Measurements from ENCODE around the gene APMAP.

The APMAP gene

DNA sequence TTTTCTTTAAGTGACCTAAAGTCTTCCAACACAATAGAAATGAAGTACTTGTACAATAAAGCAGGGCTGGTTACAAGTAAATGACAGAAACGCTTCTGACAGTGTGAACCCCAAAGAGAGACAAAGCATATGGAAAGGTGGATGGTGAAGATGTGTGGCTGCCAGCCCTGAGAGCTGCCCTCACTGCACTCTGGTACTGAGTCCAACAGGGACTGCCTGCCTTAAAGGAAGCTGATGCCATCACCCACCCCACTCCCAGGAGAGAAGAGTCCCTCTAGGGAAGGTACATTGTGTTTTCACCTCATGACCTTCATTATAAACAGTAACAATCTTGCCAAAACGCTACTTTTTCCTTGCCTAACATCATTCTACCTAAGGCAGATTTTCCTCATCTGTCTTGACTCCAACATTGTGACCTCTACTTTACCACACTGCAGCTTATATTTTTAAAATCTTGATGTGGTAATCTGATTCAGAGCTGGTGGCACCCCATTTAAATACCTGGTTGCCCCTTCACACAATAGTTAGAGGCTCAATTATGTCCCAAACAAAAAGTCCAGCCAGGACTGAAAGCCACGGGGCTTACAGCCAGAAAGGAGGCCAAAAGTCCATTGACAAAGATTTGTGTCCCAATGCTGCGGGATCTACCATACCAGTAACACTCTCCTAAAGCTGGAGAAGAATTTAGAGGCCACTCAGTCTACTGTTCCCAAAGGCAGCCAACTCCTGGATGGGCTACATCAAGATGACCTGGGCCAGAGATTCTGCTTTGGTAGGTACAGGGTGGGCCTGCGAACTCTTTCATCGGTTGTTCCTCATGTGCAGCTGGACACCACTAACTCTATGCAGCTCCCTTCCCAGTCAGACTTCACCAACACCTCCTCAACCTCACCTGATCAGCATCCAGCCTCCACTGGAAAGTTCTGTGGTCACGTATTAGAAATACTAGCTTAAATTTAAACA, 4.4 kb downstream of the APMAP start:
- DNase-seq (ENCODE audit: low read depth) = no peak

DNA sequence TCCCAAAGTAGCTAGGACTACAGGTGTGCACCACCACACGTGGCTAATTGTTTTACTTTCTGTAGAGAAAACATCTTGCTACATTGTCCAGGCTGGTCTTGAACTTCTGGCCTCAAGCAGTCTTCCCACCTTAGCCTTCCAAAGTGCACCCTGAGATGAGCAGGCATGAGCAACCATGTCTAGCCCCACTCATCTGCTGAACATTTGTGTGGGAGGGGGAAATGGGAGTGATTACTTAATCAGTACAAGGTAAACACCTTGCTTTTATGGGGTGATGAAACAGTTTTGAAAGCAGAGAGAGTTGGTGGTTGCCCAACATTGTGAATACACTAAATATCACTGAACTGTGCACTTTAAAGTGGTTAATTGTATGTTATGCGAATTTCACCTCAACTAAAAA, 5.3 kb downstream of the APMAP start:
- DNase-seq (ENCODE audit: low read depth) = peak; percentile 19

DNA sequence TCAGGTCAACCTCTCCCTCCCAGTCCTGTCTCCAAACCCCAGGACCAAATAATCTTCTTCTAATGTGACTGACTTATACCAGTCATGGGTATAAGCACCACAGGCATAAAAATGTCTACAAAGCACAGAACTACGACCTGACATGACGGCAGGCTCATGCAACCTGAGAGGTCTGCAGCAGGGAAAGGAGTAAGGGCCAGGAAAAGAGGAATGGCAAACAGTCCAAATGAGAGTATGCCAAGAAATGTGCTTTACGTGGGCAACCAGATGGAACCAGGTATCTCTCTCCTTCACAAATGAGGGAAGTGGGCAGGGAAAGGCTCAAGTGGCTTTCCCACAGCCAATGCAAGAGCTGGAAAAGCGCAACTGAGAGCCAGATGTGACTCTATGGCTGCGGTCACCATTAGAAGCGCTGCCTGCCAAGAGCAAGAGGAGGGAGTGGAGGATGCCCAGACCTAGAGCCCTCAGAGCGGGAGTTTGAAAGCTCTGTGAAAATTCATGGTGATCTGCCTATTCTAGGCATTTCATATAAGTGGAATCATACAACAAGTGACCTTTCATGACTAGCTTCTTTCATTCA, 6.0 kb downstream of the APMAP start:
- DNase-seq (ENCODE audit: low read depth) = no peak

DNA sequence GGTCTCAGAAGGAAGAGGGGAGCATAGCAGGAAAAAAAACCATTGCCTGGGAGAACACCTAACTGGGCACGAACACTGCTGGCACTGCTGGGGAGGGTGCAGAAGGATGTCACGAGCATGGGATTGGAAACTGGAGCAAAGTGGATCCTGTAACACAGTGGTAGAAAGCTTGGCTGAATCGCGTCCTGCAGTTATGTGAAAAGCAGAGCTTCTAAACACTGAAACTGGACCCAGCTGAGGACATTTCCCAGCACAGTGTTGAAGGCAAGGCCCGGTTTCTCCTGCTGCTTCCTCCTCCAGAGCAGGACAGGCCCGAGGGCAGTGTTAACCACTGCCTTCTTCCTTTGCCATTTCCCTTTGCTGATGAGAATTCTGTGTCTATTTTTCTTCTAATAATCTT, 6.7 kb downstream of the APMAP start:
- no peak for DNase-seq (ENCODE audit: low read depth)

DNA sequence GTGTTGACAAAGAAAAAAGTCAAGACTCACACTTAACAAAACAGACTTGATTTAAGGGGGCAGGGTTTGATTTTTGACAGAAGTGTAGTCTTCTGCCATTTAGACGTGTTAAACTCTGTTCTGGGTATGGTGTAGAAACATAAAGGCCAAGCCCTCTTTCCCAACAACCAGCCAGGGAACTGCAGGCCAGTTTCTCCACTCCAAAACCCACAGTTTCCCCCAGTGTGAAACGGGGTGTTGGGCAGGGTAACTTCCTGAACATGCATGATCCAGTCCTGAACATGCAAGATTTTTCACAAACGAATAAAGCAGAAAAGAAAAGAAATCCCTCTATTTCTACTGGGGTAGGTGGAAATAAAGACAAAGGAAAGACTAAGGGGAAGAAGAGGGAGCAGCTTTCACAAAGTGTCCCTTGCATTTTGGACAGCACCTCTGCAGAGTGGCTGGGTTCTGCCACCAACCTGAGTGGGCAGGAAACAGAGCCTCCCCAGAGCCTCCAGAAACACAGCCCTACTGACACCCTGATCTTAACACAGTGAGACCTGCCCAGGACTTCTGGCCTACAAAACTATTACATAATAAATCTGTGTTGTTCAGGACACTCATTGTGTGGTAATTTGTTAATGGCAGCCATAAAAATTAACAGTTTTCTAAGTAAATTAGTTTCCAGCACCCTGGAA, 7.5 kb downstream of the APMAP start:
- no peak for DNase-seq (ENCODE audit: low read depth)

DNA sequence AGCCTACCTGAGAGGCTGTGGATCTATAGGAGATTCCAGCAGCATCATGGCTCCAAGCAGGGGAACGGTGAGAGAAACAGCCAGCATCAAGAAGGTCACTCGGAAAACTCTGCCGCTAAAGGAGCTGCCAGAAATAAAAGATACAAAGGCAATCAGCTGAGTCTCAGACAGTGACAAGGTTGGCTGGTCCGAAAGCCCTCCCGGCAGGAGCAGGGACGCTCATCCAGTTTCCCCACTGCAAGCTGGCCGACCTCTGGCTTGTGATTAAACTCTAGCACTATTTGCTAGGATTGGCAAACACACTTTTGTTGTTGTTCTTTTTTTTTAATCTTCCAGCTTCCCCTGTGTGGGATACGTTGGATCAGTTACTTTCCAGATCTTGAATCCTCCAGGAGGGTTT, 8.7 kb downstream of the APMAP start:
- DNase-seq (ENCODE audit: low read depth) = no peak

DNA sequence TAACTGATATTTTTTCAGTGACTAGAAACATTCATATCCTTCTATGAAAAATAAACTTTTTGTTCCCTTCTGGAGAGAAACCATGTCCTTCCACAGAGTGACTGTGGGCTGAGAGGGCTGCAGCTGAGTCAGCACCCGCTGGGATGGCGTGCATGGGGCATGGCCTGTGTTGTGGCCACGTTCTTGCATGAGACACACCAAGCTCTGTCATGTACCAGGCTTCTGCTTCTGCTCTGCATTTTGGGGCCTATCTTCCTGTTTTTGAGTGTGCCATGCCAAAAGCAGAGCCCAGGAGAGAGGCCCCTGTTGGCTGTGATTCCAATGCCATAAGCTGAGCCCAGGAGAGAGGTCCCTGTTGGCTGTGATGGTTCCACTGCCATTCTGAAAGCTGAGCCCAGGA, 10.8 kb downstream of the APMAP start:
- no peak for DNase-seq (ENCODE audit: low read depth)

DNA sequence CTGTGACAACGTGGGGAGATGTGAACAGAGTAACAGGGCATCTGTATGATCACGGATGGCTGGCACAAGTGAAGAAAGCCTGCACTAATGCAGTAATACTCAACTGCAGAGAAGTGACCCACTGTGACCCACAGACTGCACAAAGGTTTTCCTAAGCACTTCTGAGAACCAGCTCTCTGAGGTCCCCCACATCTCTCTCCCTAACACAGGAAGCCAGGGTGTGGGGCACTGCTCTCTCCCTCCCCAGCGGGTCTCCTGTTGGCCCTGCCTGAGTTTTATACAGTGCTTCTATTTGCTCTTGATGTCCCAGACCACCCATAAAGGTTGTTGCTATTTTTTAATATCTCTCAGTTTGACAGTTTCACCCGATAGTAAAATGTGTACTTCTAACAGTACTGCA, 11.3 kb downstream of the APMAP start:
- DNase-seq (ENCODE audit: low read depth) = no peak

DNA sequence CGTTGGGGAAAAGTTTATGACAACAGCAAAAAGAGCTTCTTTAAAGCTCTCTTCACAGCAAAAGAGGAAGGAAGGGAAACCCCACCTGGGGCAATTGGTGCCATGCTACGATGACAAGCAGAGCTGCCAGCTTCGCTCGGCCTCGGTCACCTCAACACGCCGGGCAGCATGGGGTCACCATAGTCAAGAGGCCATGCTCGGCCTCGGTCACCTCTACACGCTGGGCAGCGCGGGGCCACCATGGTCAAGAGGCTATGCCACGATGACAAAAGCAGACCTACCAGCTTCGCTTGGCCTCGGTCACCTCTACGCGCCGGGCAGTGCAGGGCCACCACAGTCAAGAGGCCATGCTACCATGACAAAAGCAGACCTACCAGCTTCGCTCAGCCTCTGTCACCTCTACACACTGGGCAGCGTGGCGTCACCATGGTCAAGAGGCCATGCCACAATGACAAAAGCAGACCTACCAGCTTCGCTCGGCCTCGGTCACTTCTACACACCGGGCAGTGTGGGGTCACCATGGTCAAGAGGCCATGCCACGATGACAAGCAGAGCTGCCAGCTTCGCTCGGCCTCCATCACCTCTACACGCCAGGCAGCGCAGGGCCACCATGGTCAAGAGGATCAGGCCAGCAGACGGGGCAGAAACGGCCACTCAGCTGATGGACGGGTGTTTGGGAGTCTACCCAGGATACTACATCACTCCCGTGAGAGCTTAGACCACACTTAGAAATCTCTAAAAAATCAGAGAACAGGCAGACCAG, 12.1 kb downstream of the APMAP start:
- DNase-seq (ENCODE audit: low read depth) = no peak

DNA sequence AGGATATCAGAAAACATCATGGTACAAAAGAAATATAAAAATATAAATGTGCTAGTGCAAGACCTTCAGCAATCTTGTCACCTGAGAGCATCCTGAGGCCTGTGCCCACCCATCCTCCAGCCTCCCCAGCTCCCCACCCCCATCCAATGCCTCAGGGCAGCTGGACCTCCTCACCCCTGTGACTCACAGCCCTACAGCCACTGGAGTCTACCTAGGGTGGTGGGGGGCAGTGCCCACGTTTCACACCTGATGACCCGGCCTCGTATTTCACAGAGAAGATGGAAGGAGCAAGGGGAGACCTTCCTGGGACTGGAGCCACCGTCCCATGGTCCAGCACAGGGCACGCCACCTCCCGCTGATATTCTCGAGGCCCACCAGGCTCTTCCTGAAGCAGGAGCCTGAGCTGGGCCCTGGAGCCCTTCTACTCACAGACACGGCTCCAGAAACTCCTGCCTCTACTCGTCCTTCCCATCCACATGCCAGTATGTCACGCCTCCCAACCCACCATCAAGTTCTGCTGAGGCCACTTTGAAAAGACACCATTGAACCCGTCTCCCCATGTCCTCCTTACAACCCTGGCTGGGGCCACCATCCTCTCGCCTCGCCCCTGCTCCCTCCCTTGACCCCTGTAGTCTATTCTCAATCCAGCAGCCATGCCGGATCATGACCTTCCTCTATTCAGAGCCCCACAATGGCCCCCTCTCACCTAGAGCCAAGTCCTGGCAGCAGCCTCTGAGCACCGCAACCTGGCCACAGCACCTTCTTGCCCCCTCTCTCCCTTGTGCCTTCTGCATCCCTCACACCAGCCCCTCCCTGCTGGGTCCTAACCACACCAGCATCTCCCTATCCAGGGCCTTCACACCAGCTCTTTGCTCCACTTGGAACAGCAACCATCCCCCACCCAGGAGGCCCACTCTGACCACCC, 13.3 kb downstream of the APMAP start:
- DNase-seq (ENCODE audit: low read depth) = no peak

DNA sequence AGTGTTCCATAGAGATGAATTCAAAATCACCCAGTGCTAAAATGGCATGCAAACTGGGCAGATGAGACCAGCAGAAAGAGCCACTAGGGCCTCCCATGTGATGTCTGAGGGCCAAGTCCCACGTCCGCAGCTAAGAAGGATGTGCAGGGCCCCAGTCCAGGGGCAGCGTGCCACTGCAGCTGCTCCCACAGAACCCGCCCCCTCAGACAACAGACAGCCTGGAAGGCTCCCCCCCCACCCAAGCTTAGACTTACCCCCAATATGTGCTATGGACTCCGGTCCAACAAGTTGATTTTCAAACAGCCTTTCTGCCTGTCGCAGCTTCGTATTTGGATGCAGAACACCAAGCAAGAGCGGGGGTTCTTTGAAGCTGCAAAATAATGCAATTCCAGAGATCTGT, 14.0 kb downstream of the APMAP start:
- DNase-seq (ENCODE audit: low read depth) = no peak

DNA sequence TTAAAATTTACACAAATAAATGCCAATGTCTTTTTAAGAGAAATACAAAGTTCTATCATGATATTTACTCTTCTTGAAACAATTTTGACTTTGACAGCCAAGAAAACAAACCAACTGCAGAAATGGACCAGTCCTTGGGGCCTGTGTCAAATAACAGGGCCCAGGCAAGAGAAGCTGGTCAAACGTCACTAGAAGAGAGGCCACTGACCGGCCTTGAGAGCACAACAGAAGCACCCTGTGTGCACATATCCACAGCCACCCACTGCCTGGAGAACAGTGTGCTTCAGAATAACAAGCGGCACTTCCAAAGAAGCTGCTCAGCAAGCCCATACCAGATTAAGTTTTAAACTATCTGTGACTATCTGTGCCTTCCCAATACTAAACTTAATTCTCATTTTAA, 14.8 kb downstream of the APMAP start:
- DNase-seq (ENCODE audit: low read depth) = no peak

DNA sequence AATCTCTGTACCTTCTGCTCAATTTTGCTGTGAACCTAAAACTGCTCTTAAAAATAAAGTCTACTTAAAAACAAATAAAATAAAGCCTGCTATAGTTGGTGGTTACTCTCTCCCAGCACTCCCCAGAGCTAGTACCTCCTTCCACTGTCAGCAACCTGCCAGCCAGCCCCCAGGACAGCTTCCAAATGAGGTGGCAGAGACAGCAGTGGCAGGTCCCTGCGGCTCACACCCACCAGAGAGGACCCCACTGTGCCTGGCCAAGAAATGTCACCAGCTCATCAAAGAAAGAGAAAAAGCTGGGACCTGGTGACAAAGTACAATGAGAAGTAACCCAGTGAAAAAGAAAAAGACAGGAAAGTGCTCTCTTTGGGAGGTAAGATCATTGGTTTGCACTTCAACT, 15.2 kb downstream of the APMAP start:
- DNase-seq (ENCODE audit: low read depth) = no peak

DNA sequence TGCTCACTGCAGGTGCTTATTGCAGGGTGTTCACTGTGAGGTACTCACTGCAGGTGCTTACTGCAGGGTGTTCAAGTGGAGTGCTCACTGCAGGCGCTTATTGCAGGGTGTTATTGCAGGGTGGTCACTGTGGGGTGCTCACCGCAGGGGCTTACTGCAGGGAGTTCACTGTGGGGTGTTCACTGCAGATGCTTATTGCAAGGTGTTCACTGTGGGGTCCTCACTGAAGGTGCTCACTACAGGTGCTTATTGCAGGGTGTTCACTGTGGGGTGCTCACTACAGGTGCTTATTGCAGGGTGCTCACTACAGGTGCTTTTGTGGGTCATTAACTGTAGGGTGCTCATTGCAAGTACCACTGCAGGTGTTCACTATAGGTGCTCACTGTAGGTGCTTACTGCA, 20.2 kb downstream of the APMAP start:
- no peak for DNase-seq (ENCODE audit: low read depth)

DNA sequence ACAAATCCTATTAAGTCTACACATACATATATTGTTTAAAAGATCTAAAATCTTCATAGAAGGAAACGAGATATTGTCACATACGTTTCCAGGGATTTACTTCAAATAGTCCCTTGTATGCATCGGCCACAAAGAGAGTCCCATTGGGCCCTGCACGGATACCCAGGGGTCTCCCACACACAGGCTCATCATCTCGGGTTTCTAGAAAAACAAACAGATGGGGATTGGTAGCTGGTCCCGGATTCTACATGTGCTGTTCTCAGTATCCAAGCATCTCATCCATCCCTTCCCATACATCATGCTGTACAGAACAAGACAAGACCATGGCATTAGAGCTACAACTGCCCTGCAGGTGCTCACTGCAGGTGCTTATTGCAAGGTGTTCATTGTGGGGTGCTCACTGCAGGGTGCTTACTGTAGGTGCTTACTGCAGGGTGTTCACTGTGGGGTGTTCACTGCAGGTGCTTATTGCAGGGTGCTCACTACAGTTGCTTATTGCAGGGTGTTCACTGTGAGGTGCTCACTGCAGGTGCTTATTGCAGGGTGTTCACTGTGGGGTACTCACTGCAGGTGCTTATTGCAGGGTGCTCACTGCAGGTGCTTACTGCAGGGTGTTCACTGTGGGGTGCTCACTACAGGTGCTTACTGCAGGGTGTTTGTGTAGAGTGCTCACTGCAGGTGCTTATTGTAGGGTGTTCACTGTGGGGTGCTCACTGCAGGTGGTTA, 21.0 kb downstream of the APMAP start:
- no peak for DNase-seq (ENCODE audit: low read depth)

DNA sequence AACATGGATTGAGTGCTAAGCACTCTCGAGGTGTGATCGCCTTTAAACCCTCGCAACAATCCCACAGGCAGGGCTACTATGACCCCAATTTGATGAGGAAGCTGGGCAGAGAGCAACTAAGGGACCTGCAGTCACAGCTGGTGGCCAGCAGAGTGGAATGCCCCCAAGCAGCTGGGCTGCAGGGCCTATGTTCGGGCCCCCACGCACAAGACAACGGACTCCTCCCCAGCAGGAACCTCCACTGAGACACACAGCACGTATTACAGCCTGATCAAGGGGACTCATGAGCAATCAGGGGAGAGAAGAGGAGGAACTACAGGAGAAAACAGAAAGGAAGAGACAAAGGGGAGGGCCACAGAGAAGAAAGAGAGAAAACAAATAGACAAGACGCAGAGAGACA, 21.8 kb downstream of the APMAP start:
- no peak for DNase-seq (ENCODE audit: low read depth)

DNA sequence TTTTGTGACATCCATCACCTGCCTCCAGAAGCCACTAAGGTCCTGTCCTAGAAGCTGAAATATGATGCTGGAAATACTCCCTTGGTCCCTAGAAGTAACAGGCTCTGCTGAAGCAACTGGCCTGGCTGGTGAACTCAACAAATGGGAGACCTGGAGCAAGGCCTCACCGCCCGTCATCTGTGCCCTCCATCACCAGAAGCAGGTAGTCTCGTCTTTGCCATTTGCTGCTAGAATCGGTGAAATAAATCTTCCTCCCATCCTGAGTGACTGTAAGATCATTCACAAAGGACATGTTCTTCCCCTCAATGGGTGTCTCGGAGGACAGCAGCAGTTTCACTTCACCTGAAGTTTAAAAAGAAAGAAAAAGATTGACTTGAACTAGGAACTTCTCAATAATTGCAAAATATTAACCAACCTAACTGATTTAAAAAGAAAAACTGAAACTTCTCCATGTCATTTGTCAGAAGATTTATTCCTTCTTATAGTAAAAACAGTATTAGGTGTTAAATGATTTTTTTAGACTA, 22.5 kb downstream of the APMAP start:
- DNase-seq (ENCODE audit: low read depth) = no peak

DNA sequence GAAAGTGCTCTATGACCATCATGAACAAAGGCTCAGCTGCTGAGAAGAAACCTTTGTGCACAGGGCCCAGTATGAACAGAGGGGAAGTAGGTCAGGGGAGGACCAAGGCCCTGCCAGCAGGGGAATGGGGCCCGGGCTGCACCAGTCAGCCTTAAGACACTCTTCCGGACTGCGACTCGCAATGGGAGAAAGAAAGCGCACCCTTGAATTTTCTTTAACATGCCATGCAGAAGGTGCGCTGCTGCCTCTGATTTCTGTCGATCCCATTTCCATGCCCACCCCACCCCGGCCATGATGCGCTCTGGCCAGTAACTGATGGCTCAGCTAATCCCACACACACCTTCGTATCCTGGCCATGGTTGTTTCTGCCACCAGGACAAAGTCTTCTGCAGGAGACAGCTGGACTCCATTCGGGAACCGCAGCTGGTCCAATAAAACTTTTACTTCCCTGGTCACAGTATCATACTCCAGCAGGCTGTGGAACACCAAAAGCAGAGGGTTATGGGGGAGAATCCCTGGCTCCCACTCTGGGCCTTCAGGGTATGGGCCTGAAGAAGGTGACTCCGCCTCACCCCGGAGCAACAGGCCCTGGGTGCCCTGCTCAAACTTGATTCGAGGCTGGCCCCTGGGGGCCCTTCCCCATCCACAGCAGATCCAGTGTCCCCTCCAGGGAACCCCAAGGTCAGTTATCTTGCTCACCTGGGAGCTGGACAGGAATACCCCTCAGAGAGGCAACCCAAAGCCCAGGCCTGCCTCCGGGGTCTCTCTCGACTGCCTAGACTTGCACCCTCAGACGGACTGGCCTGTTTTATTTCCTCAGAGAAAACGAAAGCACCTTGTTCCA, 23.1 kb downstream of the APMAP start:
- no peak for DNase-seq (ENCODE audit: low read depth)

DNA sequence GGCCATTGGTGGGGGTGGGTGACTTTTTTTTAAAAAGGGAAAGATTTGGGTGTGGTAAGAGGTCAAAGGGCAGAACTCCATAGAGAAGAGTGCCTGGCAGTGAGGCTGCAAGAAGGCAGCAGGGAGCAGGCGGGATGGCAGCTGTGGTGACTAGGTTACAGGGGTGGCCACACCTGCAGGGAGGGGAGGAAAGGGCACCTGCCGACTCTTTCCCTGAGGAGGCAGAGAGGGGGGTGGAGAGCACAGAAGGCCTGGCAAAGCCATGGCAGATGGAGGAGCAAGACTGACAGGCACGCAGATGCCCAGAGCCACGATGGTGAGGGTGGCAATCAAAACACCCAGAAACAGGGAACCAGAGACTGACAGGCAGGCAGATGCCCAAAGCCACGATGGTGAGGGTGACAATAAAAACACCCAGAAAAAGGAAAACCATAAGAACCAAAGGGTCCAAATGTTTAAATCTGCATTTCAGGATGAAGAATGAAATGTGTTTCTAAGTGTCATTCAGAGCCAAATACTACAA, 24.2 kb downstream of the APMAP start:
- no peak for DNase-seq (ENCODE audit: low read depth)

All from stimulated activated CD4-positive, alpha-beta T cell treated with anti-CD3 and anti-CD28 coated beads, Interleukin-2, amount 100 ng/mL, for 4 hours (primary cell).